GM23248 (cell line): Measurements from ENCODE around the gene TUBG1.

Experiments used
- EZH2 ChIP-seq: fragments of 200-600 bp; sonication (generic); IDR thresholded peaks from 2 replicates; pipeline ENCODE4 v1.6.1; 2018; ENCODE audit warnings: antibody characterized with exemption, mild to moderate bottlenecking; ENCODE audit not compliant: insufficient read depth, poor library complexity, severe bottlenecking
- EZH2phosphoT487 ChIP-seq: fragments of 200-600 bp; sonication (generic); IDR thresholded peaks from 2 replicates; pipeline ENCODE4 v1.6.1; 2018; ENCODE audit warnings: antibody characterized with exemption, moderate library complexity, mild to moderate bottlenecking, low read depth; ENCODE audit not compliant: insufficient read depth

GRCh38 chr17:42573095-42573494 is 36.4 kb upstream of the TUBG1 start:
- TF ChIP-seq EZH2 (no peak), EZH2phosphoT487 (no peak)
